ENCODE data around the gene BAHCC1.

BAHCC1 gene

GRCh38 chr17:81398832-81399411, 3.7 kb downstream of the BAHCC1 start:
- DNase-seq: no peak

GRCh38 chr17:81399481-81400153, 4.4 kb downstream of the BAHCC1 start:
- DNase-seq: no peak

GRCh38 chr17:81400154-81400977, 5.1 kb downstream of the BAHCC1 start:
- DNase-seq: peak; percentile 83

- DNase-seq: no peak
Observed at GRCh38 chr17:81400996-81401722, 5.9 kb downstream of the BAHCC1 start.

- DNase-seq: peak; percentile 88
Observed at GRCh38 chr17:81401723-81402529, 6.7 kb downstream of the BAHCC1 start.

GRCh38 chr17:81402530-81402941, 7.3 kb downstream of the BAHCC1 start:
- DNase-seq: no peak

- no peak for DNase-seq
Observed at GRCh38 chr17:81402981-81403467, 7.8 kb downstream of the BAHCC1 start.

GRCh38 chr17:81403671-81404534, 8.6 kb downstream of the BAHCC1 start:
- no peak for DNase-seq

- DNase-seq: no peak
Observed at GRCh38 chr17:81404558-81405165, 9.4 kb downstream of the BAHCC1 start.

GRCh38 chr17:81405411-81405872, 10.2 kb downstream of the BAHCC1 start:
- DNase-seq: no peak

- no peak for DNase-seq
Observed at GRCh38 chr17:81406117-81406953, 11.1 kb downstream of the BAHCC1 start.

GRCh38 chr17:81408049-81408448, 12.8 kb downstream of the BAHCC1 start:
- DNase-seq: no peak

- DNase-seq: no peak
Observed at GRCh38 chr17:81409190-81409935, 14.1 kb downstream of the BAHCC1 start.

- no peak for DNase-seq
Observed at GRCh38 chr17:81410852-81411251, 15.6 kb downstream of the BAHCC1 start.

GRCh38 chr17:81411305-81411704, 16.0 kb downstream of the BAHCC1 start:
- DNase-seq: no peak

- peak; percentile 80 for DNase-seq
Observed at GRCh38 chr17:81412490-81413093, 17.3 kb downstream of the BAHCC1 start.

GRCh38 chr17:81413497-81414135, 18.4 kb downstream of the BAHCC1 start:
- DNase-seq: no peak

Data from islet precursor cell (in vitro differentiated cells).